ENCODE measurements around the gene BORCS5. TPM values are rescaled to one million over a fixed set of nuclear protein-coding genes. Genes with fewer than 3 reads are reported as not detected.

The BORCS5 gene
- total RNA-seq, 1 donor from 2014 or later: 7.4 TPM

Other genes starting within 250 kb of the BORCS5 start
- 20.1 TPM for gene LRP6, start 90.0 kb upstream of the BORCS5 start, total RNA-seq
- 8.5 TPM for gene MANSC1, start 6.8 kb upstream of the BORCS5 start, total RNA-seq
- 11.6 TPM for gene DUSP16, start 205.8 kb downstream of the BORCS5 start, total RNA-seq